Measurements from ENCODE around the gene ATG16L1. TPM values are rescaled to one million over a fixed set of nuclear protein-coding genes. Genes with fewer than 3 reads are reported as not detected.

Gene ATG16L1
- total and polyA plus RNA-seq, 2 experiments from 2014 or later, result 15.3 to 37.9 TPM

DNA sequence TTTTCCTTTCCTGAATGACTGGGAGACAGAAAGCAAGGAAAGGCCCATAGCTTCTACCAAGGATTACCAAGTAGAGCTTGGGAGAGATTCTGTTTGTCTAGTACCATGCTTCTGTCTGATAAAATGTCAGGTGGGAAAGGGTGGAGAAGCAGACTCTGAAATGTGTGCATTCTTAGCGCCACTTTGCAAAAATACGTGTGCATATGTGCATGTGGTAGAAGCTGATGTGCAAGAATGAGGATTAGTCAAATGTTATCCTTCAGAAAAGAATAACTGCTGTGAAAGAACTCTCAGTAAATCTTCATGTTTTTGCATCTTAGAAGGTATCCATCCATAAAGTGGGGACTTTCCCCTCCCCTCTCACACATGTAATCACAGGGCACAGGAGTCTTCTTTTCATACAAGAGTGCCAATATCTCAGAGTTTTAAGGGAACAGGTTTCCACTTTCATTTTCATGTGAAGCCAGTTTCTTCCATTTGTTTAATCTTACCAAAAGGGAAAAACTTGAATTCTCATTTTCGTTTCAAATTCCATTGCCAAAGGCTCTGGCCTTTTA lies 87.4 kb downstream of the ATG16L1 start (continued):
- TF ChIP-seq, protein P1, sequence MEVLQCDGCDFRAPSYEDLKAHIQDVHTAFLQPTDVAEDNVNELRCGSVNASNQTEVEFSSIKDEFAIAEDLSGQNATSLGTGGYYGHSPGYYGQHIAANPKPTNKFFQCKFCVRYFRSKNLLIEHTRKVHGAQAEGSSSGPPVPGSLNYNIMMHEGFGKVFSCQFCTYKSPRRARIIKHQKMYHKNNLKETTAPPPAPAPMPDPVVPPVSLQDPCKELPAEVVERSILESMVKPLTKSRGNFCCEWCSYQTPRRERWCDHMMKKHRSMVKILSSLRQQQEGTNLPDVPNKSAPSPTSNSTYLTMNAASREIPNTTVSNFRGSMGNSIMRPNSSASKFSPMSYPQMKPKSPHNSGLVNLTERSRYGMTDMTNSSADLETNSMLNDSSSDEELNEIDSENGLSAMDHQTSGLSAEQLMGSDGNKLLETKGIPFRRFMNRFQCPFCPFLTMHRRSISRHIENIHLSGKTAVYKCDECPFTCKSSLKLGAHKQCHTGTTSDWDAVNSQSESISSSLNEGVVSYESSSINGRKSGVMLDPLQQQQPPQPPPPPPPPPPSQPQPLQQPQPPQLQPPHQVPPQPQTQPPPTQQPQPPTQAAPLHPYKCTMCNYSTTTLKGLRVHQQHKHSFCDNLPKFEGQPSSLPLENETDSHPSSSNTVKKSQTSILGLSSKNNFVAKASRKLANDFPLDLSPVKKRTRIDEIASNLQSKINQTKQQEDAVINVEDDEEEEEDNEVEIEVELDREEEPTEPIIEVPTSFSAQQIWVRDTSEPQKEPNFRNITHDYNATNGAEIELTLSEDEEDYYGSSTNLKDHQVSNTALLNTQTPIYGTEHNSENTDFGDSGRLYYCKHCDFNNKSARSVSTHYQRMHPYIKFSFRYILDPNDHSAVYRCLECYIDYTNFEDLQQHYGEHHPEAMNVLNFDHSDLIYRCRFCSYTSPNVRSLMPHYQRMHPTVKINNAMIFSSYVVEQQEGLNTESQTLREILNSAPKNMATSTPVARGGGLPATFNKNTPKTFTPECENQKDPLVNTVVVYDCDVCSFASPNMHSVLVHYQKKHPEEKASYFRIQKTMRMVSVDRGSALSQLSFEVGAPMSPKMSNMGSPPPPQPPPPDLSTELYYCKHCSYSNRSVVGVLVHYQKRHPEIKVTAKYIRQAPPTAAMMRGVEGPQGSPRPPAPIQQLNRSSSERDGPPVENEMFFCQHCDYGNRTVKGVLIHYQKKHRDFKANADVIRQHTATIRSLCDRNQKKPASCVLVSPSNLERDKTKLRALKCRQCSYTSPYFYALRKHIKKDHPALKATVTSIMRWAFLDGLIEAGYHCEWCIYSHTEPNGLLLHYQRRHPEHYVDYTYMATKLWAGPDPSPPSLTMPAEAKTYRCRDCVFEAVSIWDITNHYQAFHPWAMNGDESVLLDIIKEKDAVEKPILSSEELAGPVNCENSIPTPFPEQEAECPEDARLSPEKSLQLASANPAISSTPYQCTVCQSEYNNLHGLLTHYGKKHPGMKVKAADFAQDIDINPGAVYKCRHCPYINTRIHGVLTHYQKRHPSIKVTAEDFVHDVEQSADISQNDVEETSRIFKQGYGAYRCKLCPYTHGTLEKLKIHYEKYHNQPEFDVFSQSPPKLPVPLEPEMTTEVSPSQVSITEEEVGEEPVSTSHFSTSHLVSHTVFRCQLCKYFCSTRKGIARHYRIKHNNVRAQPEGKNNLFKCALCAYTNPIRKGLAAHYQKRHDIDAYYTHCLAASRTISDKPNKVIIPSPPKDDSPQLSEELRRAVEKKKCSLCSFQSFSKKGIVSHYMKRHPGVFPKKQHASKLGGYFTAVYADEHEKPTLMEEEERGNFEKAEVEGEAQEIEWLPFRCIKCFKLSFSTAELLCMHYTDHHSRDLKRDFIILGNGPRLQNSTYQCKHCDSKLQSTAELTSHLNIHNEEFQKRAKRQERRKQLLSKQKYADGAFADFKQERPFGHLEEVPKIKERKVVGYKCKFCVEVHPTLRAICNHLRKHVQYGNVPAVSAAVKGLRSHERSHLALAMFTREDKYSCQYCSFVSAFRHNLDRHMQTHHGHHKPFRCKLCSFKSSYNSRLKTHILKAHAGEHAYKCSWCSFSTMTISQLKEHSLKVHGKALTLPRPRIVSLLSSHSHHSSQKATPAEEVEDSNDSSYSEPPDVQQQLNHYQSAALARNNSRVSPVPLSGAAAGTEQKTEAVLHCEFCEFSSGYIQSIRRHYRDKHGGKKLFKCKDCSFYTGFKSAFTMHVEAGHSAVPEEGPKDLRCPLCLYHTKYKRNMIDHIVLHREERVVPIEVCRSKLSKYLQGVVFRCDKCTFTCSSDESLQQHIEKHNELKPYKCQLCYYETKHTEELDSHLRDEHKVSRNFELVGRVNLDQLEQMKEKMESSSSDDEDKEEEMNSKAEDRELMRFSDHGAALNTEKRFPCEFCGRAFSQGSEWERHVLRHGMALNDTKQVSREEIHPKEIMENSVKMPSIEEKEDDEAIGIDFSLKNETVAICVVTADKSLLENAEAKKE (CRISPR knock-in tag; IDR thresholded peaks at IDR 0.05), result no peak
- TF ChIP-seq POLR2AphosphoS5 (IDR thresholded peaks at IDR 0.05; ENCODE audit: low read depth) (no peak), JUNB (IDR thresholded peaks at IDR 0.05; ENCODE audit: unreplicated experiment) (no peak), NANOG (IDR thresholded peaks at IDR 0.05; ENCODE audit: borderline replicate concordance) (no peak), ZNF114 (CRISPR knock-in tag; IDR thresholded peaks at IDR 0.05) (no peak), ZNF331 (CRISPR knock-in tag; IDR thresholded peaks at IDR 0.05; ENCODE audit: low read depth) (no peak), CREB1 (CRISPR knock-in tag; IDR thresholded peaks at IDR 0.05; ENCODE audit: low read depth) (no peak), EZH2phosphoT487 (IDR thresholded peaks at IDR 0.05; ENCODE audit: unreplicated experiment) (no peak), STAT1 (IDR thresholded peaks at IDR 0.05; ENCODE audit: unreplicated experiment) (no peak)
- TF ChIP-seq, protein P2, sequence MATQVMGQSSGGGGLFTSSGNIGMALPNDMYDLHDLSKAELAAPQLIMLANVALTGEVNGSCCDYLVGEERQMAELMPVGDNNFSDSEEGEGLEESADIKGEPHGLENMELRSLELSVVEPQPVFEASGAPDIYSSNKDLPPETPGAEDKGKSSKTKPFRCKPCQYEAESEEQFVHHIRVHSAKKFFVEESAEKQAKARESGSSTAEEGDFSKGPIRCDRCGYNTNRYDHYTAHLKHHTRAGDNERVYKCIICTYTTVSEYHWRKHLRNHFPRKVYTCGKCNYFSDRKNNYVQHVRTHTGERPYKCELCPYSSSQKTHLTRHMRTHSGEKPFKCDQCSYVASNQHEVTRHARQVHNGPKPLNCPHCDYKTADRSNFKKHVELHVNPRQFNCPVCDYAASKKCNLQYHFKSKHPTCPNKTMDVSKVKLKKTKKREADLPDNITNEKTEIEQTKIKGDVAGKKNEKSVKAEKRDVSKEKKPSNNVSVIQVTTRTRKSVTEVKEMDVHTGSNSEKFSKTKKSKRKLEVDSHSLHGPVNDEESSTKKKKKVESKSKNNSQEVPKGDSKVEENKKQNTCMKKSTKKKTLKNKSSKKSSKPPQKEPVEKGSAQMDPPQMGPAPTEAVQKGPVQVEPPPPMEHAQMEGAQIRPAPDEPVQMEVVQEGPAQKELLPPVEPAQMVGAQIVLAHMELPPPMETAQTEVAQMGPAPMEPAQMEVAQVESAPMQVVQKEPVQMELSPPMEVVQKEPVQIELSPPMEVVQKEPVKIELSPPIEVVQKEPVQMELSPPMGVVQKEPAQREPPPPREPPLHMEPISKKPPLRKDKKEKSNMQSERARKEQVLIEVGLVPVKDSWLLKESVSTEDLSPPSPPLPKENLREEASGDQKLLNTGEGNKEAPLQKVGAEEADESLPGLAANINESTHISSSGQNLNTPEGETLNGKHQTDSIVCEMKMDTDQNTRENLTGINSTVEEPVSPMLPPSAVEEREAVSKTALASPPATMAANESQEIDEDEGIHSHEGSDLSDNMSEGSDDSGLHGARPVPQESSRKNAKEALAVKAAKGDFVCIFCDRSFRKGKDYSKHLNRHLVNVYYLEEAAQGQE (IDR thresholded peaks at IDR 0.05; ENCODE audit: unreplicated experiment), result no peak
- TF ChIP-seq, protein P3, sequence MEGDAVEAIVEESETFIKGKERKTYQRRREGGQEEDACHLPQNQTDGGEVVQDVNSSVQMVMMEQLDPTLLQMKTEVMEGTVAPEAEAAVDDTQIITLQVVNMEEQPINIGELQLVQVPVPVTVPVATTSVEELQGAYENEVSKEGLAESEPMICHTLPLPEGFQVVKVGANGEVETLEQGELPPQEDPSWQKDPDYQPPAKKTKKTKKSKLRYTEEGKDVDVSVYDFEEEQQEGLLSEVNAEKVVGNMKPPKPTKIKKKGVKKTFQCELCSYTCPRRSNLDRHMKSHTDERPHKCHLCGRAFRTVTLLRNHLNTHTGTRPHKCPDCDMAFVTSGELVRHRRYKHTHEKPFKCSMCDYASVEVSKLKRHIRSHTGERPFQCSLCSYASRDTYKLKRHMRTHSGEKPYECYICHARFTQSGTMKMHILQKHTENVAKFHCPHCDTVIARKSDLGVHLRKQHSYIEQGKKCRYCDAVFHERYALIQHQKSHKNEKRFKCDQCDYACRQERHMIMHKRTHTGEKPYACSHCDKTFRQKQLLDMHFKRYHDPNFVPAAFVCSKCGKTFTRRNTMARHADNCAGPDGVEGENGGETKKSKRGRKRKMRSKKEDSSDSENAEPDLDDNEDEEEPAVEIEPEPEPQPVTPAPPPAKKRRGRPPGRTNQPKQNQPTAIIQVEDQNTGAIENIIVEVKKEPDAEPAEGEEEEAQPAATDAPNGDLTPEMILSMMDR (conservative IDR thresholded peaks at IDR 0.05; ENCODE audit: low read depth in 2 of 2), result no peak
